HG03060 (cell line): ENCODE measurements around the gene PCDH9.

Experiments used
- ATAC-seq: cut with Tn5 transposase; IDR thresholded peaks from one replicate; pipeline ENCODE4 v1.9.1; 2021; ENCODE audit warnings: low read depth, moderate number of reproducible peaks; ENCODE audit not compliant: unreplicated experiment

The PCDH9 gene

DNA sequence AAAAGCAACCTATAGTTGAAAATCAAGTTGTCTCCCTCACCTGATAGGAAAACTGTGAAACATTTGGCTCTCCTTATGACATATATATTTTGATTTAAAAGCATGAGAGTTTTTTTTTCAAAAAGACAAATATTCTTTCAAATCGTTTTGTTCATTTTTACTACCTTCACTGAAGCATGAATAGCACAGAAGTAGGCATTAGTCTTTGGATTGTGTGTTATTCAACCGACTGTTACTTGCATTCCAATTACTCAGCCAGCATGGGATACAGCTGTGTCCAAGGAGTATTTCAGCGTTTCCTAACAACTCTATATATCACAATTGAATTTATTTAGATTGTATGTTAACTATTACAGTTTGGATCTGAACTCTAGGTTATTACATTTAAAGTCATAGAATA is 135.2 kb downstream of the PCDH9 start:
- ATAC-seq: no peak

DNA sequence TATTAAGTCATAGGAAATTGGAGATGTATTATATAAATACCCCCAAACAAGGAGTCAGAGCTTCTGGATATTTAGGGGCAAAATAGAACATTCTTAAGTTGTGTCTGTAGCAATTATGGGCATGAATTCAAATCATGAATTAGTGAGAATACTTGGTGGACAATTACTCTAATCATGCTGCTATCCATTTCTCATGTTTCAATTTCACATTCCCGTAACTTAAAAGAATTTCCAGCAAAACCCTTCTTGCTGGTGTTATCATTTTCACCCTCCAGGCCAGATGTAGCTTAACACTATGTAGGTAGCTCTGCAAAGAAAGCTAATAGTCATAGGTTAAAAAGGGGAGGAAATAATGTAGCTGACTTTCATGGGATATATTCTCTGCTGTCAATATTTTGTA is 136.1 kb downstream of the PCDH9 start:
- no peak for ATAC-seq

DNA sequence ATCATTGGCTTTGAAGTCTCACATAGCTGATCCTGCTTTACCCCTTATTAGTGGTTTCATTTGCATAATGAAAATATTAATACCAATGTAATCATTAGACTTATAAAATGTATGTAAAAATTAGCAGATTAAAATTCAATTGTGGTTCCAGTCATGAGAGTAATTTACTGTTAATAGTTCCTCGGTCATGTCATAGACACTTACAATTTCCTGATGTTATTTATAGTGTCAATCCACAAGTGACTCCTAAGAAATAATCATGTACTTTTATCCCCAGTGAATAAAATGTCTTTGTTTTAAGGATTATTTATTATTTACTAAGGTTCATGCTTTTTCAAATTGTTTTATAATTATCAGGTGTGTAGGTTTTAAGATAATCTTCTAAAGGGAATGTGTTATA is 138.5 kb downstream of the PCDH9 start:
- ATAC-seq: no peak

DNA sequence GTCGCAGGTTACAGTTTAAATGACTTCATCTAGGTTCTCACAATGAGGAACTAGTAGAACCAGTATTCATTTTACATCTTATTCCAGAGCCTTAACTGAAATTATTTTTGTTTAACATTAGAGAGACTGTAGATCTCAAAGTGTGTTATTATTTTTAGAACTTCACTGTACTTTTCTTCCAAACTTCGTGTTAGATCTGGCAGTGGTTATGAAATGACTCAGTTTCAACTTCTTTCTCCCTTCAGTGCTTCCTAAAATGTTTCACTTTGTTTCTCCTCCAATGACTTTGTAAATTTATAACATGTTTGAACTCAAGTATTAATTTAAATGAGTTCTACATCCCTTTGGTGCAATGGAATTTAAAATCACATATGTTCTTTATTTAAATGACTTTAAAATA is 139.3 kb downstream of the PCDH9 start:
- ATAC-seq: no peak

DNA sequence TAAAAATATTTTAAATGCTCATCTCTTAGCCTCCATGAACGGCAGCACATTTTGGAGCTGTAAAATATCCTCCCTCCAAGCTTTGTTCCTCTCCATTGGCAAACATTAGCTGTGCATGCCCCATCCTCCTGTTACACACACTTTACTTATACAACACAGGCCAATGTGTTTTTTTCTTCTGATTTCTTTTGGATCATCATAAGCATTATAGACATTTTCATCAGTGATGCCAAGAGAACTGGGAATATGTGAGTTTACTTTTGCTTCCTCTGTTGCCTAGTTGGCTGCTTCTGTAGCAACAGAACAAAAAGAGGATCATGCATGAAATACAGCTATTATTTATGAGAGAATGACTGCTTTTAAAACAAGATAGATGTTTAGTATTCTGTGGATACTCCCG is 142.6 kb downstream of the PCDH9 start:
- no peak for ATAC-seq

DNA sequence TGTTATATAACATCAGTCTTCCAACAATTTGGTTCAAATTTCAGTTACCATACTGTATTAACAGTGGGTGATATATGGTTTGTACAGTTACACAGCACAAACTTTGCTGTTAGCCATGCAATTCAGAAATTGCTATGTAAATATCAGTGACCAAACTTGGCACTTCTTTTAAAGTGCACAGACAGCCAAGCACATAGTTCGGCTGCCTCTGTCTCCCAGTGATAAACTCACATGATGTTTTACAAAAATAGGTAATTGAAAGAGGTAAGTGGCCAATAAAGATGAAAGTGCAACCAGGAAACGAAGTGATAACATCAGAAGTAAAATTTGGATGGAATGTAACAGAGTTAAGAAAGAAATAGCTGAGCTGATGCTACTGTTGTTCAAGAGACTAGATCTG is 143.9 kb downstream of the PCDH9 start:
- no peak for ATAC-seq

DNA sequence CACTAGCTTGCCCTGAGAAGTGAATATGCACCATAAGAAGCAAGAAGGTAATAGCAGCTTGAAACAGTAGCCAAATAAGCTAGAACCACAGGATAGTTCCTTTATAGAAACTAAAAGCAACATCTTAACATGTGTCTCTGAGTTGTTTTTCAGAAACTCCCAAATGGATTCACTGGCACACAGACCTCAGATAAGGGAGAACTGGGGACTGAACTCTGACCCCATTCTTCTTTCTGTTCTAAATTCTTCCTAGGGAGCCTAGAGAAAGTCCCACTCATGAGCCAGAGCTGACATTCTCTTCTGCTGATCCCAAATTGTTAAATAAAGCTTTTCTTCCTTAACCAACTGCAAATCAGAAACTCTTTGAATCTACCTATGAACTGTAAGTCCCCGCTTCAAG is 146.1 kb downstream of the PCDH9 start:
- no peak for ATAC-seq

DNA sequence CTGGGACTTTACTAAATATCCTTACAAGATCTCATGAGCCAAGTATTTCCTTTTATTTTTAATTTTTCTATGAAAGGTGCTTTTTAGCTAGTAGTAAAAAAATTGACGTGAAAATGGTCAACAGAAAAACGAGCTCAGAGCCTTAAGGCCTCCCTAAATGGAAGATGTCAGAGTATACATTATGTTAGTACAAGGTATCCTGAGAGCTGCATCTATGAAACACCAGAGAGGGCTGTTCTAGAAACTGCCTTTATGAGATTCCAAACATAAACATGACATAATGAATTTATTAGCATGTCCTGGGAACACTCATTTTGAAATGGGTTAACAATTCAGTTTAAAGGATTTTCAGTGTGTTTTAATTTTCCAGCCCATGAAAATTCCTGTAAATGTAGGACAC is 146.6 kb downstream of the PCDH9 start:
- no peak for ATAC-seq

DNA sequence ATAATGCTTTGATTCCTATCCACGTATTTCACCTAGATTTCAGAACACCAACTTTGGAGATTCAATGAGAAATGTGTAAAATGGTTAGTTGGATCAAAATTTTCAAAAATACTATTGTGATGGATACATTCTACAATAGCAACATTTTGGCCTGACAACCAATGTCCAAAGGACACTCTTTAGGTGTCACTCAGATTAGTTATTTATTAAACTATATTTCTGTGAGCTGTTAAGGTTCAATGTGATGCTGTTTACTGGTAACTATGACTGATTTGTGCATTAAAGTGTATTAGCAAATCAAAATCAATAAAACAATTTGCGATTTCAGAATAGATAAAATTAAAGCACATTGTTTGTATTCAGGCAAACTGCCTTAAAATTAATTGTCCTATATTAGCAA is 149.8 kb downstream of the PCDH9 start:
- ATAC-seq: no peak

DNA sequence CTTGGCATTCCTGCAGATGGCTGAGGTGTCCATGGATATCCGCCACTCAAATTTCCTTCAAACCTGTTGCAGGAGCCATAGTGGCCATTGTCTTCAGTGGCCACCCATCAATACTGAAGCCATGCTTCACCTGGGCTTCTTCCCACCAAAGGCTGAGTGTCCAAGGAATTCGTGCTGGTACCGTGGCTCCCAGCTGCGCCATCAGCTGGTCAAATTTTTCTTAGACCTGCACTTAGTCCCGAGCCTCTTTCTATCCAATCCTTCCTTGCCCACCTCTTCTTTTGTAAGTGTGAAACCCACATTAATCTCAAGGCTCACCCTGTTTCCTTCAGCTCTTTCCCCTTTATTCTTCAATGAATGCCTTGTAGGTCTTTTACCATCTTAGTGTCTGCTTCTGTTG is 152.1 kb downstream of the PCDH9 start:
- no peak for ATAC-seq

DNA sequence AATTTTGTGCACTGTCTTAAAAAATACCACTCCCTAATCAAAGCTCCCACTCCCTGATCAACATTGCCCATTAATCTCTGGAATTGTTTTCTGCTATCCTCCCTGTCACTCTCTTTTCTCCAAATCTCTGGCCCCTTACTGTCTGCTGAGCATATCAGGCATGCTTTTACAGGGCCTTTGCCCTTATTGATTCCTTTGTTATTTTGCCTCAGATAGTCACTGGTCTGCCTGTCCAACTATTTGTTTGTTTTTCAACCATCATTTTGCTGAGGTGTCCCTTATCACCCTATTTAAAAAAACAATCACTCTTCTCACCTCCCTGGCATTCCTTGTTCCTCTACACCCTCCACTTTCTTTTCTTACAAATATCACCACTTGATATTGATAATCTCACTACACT is 153.0 kb downstream of the PCDH9 start:
- ATAC-seq: no peak

DNA sequence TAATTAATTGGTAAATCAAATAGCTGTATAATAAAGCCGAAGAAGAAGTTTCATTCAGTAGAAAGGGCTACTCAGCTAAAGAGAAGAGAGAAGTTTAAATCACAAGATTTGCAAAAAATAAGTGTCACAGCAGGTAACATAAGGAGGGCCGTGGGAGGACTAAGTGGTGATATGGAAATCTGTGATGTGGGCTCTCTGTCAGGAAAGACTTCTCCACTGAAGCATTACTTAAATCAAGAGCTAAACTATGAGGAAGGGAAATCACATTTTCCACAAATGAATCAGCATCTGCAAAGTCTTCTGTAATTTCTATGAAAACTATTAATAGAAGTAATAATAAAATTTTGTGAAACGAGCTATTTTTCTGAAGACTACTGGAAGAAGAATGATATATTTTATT is 153.8 kb downstream of the PCDH9 start:
- no peak for ATAC-seq

DNA sequence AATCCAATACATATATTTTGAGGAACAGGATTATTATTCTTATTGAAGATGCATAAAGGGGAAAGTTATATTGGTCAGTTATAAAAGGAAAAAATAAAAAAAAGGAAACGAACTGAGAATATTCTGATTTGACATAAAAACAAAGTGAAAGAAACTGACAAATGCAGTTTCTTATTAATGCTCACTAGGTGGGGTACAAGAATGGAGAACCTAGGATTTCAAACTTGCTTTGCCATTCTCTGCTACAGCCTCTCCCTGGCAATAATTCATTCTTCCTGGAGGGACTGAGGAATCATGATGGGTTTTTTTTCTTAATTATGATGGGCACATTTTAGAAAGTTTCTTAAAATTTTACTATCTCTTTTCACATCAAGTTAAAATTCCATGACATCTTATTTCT is 154.9 kb downstream of the PCDH9 start:
- no peak for ATAC-seq

DNA sequence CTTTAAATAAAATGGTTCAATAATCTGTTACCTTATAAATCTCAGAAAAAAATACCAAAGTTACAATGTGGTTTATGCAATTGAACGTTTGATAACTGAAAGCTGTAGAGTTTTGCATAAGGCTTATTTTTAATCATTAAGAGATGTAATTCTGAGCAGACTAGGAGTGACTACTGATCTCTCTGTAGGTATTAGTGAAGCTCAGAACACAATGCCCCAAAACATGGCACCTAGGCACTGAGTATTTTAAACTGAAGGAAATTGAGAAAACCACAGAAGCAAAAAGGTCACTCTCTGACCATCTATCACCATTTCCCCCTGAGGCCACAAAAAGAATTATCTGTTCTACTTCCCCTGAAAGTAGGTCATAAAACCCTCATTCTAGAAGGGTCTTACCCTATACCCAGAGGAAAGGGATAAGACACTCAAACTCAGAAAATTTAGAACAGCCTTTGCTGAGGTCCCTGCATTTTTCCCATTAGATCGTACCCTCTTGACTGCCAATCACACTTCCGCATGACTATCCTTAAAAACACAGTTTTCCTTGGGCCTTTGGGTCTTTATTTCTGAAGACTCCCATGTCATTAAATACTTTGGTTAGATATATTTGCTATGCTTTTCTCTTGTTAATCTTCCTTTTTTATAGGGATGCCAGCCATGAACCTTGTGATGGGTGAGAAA is 158.1 kb downstream of the PCDH9 start:
- ATAC-seq: no peak

DNA sequence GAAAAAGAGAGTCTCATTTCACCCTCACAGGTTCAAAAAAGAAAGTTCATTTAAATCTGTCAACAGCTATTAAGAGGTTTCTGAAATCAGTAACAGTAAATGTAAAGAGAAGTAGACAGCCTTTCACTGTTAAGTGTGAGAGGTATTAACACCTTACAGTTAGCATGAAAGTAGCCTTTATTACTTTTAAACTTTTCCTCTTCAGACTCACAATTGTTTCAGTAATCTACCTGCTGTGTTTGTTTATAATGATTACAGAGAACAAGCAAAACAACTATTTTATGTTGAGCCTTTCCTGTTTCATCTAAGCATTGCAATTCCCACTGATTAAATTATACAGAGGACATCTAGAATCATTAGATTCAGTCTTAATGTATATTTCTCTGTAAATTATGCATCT is 159.8 kb downstream of the PCDH9 start:
- no peak for ATAC-seq

DNA sequence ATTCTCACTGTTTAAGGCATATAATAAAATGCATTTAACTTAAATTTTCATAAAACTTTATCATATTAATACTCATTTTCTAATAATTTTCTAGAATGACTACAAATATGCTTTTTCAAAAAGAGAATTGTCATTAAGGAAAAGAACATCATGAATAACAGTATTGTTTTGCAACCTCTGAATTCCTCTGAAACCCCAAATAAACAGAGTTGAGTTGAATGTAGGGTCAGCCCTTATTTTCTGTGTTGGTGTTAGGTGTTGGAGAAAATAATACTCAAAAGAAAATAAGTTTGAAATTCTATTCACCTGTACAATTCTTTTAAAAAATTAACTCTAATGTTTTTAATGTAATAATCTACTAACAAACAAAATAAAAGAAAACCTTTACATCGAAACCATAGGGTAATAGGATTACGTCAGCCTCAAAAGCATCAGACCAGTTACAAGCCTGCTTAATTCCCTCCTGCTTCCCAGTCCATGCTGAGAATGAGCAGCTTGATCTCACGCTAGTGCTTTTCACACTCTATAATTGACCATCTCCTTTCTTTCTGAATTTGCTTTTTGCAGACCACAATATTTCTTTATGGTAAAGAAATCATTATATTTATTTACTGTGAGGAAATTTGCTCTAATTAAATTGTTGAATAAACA is 160.9 kb downstream of the PCDH9 start:
- ATAC-seq: no peak

DNA sequence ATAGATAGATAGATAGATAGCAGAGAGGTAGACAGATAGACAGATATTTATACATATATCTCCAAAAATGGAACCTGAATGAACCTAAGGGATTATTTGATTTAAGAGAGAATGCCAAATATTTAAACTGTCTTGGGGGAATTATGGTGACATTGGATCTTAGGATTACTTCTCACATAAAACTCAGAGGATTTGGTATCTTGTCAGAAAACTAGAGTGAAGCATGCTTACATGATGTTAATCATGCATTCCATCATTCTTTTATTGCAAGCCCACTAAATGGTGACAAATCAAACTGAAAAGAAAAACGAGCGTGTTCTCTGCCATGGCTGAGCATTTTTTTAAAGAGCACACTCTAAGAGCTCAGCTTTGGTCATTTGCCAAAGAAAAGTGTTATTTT is 165.2 kb downstream of the PCDH9 start:
- no peak for ATAC-seq

DNA sequence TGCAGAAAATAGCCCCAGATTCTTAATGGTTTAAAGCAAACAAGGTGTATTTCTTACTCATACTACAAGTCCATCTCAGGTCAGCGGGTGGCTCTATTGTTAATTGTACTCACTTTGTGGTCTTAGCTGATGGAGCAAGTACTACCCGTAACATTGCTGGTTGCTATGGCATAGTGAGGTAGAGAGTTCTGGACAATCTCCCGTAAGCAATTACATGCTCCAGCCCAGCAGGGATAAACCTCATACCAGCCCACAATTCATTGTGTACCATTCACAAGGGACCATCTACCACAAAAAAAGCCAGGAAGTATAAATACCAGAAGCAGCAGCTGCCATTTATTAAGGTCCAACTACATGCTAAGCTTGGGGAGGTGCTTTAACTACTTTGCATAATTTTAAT is 167.1 kb downstream of the PCDH9 start:
- ATAC-seq: no peak

DNA sequence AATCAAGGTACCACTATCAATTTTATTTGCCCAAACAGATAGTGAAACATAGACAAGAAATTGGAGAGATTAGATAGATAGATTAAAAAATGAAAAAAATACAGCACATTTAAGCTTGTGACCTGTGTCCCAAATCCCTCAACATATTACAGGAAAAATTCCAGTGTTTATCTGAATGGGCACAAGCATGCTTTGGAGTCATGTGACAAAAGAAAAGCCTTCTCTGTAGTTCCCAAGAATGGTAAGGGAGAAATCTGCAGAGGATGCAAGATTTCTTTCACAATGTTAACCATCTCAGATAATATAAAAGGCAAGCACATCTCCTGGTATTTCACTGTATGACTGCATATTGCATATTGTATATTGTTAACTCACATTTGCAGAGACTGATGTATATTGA is 168.0 kb downstream of the PCDH9 start:
- ATAC-seq: no peak

DNA sequence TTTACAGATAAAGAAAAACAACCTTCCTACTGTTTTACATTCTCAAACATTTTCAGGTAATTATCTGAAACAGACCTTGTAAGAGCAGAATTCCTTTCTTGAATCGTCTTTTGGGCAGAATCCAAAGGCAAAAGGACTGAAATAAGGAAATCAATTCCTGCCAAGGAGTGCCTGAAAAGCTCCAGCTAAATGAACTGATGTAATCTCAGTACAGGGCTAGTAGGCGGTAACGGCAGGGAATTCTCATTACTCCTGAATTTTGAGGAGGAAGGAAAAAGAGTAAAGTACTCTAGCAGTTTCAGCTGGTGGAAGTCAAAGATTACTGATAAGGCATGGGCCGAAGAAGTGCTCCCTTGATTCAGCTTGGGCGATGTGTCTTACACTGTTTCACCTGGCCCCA is 168.4 kb downstream of the PCDH9 start:
- no peak for ATAC-seq

DNA sequence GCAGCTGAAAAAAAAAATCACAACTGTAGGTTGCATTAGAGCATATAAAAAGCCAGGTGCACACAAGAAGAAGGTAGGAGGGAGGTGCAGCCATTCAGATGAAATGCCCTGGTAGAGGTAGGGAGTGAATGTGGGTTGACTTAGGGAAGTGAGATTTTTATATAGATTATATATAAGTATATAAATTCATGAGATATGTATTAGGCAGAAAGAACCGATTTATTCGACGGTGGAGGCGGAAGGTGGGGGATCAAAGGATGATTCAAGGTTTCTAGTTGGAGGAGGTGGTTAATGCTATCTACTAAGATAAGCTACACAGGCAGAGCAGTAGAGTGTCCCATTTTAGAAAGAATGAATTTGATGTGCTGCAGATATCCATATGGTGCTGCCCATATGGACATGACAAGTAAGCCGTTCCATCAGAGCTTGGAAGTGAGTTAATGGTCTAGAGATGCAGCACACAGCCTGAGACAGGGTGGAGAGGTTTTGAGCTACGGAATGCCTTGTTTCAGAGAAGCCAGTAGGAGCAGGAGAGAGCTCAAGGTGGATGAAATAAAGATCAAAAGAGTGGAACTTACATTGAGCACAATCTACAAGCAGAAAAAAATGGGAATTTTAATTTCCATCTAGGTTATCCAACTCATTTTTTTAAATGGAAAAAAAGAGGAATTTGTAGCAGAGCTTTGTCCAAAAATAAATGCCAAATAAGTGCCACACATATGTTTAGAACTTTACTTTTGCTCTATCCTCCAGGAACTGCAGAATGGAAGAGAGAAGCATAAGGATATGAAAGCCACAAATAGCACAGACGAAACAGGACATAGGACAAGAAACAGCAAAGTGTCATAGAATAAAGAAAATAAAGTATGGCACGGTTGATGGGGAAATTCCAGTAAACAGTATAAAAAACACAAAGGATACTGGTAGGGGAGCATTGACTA is 177.3 kb downstream of the PCDH9 start:
- no peak for ATAC-seq

DNA sequence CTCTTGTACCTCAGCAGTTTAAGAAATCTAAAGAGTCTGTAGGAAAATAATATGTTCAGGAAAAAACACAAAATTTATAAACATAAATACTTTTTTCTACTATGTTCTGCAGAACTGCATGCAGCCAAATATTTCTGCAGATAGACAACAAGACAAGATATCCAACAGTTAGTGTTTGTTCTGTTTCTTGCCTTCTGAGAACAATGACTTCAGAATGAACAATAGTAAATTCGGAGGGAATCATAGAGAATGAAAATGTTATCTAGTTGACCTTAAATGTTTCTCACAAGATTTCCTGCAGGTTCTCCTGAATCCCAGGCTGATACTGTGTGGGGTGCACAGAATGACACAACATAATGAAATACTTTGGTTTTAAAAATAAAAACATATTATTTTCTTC is 180.4 kb downstream of the PCDH9 start:
- no peak for ATAC-seq
